DOHH2 (cell line): ENCODE data around the gene DPH7.

Experiments used
- CTCF ChIP-seq: fragments of 200-600 bp; sonication (generic); IDR thresholded peaks from one replicate; pipeline ENCODE4 v1.5.1; 2014; ENCODE audit warnings: antibody characterized with exemption, mild to moderate bottlenecking, low read depth, low read length; ENCODE audit not compliant: poor library complexity, severe bottlenecking
- EZH2phosphoT487 ChIP-seq: fragments of 200-600 bp; sonication (generic); IDR thresholded peaks from 2 replicates; pipeline ENCODE4 v1.6.1; 2017; ENCODE audit warnings: borderline replicate concordance, mild to moderate bottlenecking, antibody characterized with exemption, low read length, moderate library complexity, mixed read lengths

- TF ChIP-seq CTCF, result no peak
- TF ChIP-seq EZH2phosphoT487, result no peak
These were observed 54.4 kb downstream of the DPH7 start for GRCh38 chr9:137524161-137524980.
